SK-N-DZ (cell line): Measurements from ENCODE around the gene DISC1.
"Not testable (repeated sequence)": the region's sequence is repeated elsewhere in the genome, so short reads cannot be mapped to it uniquely, and the experiment has no call there.

Source experiments
- DNase-seq: peaks from one replicate; pipeline ENCODE4 v3.0.0-alpha.2; 2015; ENCODE audit warnings: low spot score

Gene DISC1

GRCh38 chr1:231605149-231606100 lies 21.2 kb upstream of the DISC1 start:
- no peak for DNase-seq

- DNase-seq = no peak
Observed at GRCh38 chr1:231606712-231607111, 19.9 kb upstream of the DISC1 start.

- DNase-seq = no peak
Observed at GRCh38 chr1:231610388-231610787, 16.2 kb upstream of the DISC1 start.

- no peak for DNase-seq
Observed at GRCh38 chr1:231611111-231611510, 15.5 kb upstream of the DISC1 start.

- no peak for DNase-seq
Observed at GRCh38 chr1:231611851-231612250, 14.7 kb upstream of the DISC1 start.

- no peak for DNase-seq
Observed at GRCh38 chr1:231612393-231613089, 14.0 kb upstream of the DISC1 start.

GRCh38 chr1:231613419-231614349 lies 12.9 kb upstream of the DISC1 start:
- no peak for DNase-seq

- no peak for DNase-seq
Observed at GRCh38 chr1:231616667-231617066, 9.9 kb upstream of the DISC1 start.

- DNase-seq = no peak
Observed at GRCh38 chr1:231618609-231619256, 7.9 kb upstream of the DISC1 start.

GRCh38 chr1:231619257-231619634 lies 7.3 kb upstream of the DISC1 start:
- DNase-seq = no peak

- DNase-seq = not testable (repeated sequence)
Observed at GRCh38 chr1:231625042-231625441, 1.5 kb upstream of the DISC1 start.

GRCh38 chr1:231625975-231626534 lies 535 bp upstream of the DISC1 start:
- DNase-seq = peak; percentile 20

GRCh38 chr1:231626951-231627614 lies 493 bp downstream of the DISC1 start:
- DNase-seq = peak; percentile 45

- no peak for DNase-seq
Observed at GRCh38 chr1:231628207-231628876, 1.8 kb downstream of the DISC1 start.

GRCh38 chr1:231629132-231629531 lies 2.5 kb downstream of the DISC1 start:
- no peak for DNase-seq

GRCh38 chr1:231630558-231631205 lies 4.1 kb downstream of the DISC1 start:
- DNase-seq = no peak

- DNase-seq = no peak
Observed at GRCh38 chr1:231631717-231632116, 5.1 kb downstream of the DISC1 start.

GRCh38 chr1:231632119-231632518 lies 5.5 kb downstream of the DISC1 start:
- DNase-seq = no peak

- DNase-seq = no peak
Observed at GRCh38 chr1:231634323-231635013, 7.9 kb downstream of the DISC1 start.
